MCF 10A (cell line): Measurements from ENCODE around the gene CAPN11. TPM values are rescaled to one million over a fixed set of nuclear protein-coding genes. Genes with fewer than 3 reads are reported as not detected.

Experiments used
- BruUV-seq: library from RNA; stranded (reverse); fragments of 400-500 nt; replicated peaks from 2 replicates; lab custom pipeline; 2021; lab: Mats Ljungman, UMichigan
- CTCF ChIA-PET: fragments of 300-600 bp; sonication (Branson Sonifier 250); formaldehyde crosslinking; extraction: SDS; loops from one replicate; lab custom pipeline; 2021; ENCODE audit warnings: antibody characterized with exemption, inconsistent platforms; lab: Yijun Ruan, JAX
- POLR2A ChIA-PET: fragments of 300-600, 350-650 bp; sonication (Branson Sonifier 250); formaldehyde crosslinking; extraction: SDS; loops from one replicate; lab custom pipeline; 2020; ENCODE audit warnings: antibody characterized with exemption, inconsistent platforms; lab: Yijun Ruan, JAX
- DNase-seq: peaks from one replicate; pipeline ENCODE4 v3.0.0-alpha.2; 2018; ENCODE audit not compliant: unreplicated experiment
- H3K27ac Mint-ChIP-seq: one replicate; pipeline ENCODE4 v1.8.0; 2022; ENCODE audit warnings: mild to moderate bottlenecking, low read depth, mixed read lengths; ENCODE audit not compliant: unreplicated experiment
- H3K27me3 Mint-ChIP-seq: one replicate; pipeline ENCODE4 v1.8.0; 2022; ENCODE audit warnings: mixed read lengths; ENCODE audit not compliant: insufficient read depth, unreplicated experiment
- H3K36me3 Mint-ChIP-seq: one replicate; pipeline ENCODE4 v1.8.0; 2022; ENCODE audit warnings: mild to moderate bottlenecking, moderate library complexity, mixed read lengths; ENCODE audit not compliant: insufficient read depth, unreplicated experiment
- H3K4me1 Mint-ChIP-seq: one replicate; pipeline ENCODE4 v1.8.0; 2022; ENCODE audit warnings: mixed read lengths; ENCODE audit not compliant: insufficient read depth, unreplicated experiment
- H3K4me3 Mint-ChIP-seq: one replicate; pipeline ENCODE4 v1.8.0; 2022; ENCODE audit warnings: mild to moderate bottlenecking, moderate library complexity, mixed read lengths; ENCODE audit not compliant: unreplicated experiment
- H3K9me3 Mint-ChIP-seq: one replicate; pipeline ENCODE4 v1.8.0; 2022; ENCODE audit warnings: mixed read lengths; ENCODE audit not compliant: unreplicated experiment
- CTCF ChIP-seq: fragments of 200-600 bp; IDR thresholded peaks from one replicate; pipeline ENCODE4 v1.8.0; 2022; ENCODE audit warnings: antibody characterized with exemption, mild to moderate bottlenecking; ENCODE audit not compliant: unreplicated experiment
- intact Hi-C: fragments of 100-400 bp; cut with micrococcal nuclease; formaldehyde crosslinking; loops from 2 replicates; pipeline ENCODE4 v1.14.1; 2022
- total RNA-seq: library from RNA; stranded (reverse); gene quantifications from 2 replicates; pipeline ENCODE4 v1.2.3, GENCODE V29; 2022

The CAPN11 gene
- total RNA-seq, 1 experiment from 2014 or later: not detected

GRCh38 chr6:44176130-44176761 is 17.6 kb downstream of the CAPN11 start:
- H3K4me1 Mint-ChIP-seq: peaks cover 15% of the 10 kb centered on the region
- H3K4me3 Mint-ChIP-seq: no peak overlapping the region
- POLR2A ChIA-PET: interaction anchor here (1.2 kb wide), 1 partner anchor 71 kb away, joined by 4 read pairs; the partner anchor contains the start of gene HSP90AB1
- TF ChIP-seq CTCF: no peak
- no peak for DNase-seq
- BruUV-seq: no TSS peak
- no peaks in the 10 kb centered on the region for H3K27me3 Mint-ChIP-seq
- no peaks in the 10 kb centered on the region for H3K36me3 Mint-ChIP-seq
- intact Hi-C loops: no loop called here
- CTCF ChIA-PET: interaction anchor here (0.6 to 2.1 kb wide), 9 partner anchors 48 to 568 kb away, joined by 3 to 9 read pairs (median 3); no protein-coding TSS in a partner anchor
- H3K27ac Mint-ChIP-seq: no peak overlapping the region
- no peaks in the 10 kb centered on the region for H3K9me3 Mint-ChIP-seq

- CTCF ChIA-PET: interaction anchor here (0.6 to 2.1 kb wide), 8 partner anchors 13 to 254 kb away, joined by 3 to 9 read pairs (median 4); no protein-coding TSS in a partner anchor
- Mint-ChIP-seq H3K27ac (no peak overlapping the region), H3K4me1 (peaks cover 15% of the 10 kb centered on the region), H3K36me3 (no peaks in the 10 kb centered on the region), H3K4me3 (no peak overlapping the region), H3K9me3 (no peaks in the 10 kb centered on the region), H3K27me3 (no peaks in the 10 kb centered on the region)
- DNase-seq: no peak
- POLR2A ChIA-PET: no interaction called here
- intact Hi-C loops: no loop called here
- no peak for TF ChIP-seq CTCF
- BruUV-seq: no TSS peak
These were observed 18.3 kb downstream of the CAPN11 start for GRCh38 chr6:44176762-44177509.

GRCh38 chr6:44177691-44178423 is 19.2 kb downstream of the CAPN11 start:
- Mint-ChIP-seq H3K9me3 (no peaks in the 10 kb centered on the region), H3K4me3 (no peak overlapping the region), H3K4me1 (peaks cover 11% of the 10 kb centered on the region), H3K27me3 (no peaks in the 10 kb centered on the region), H3K27ac (no peak overlapping the region), H3K36me3 (no peaks in the 10 kb centered on the region)
- POLR2A ChIA-PET: no interaction called here
- no peak for TF ChIP-seq CTCF
- DNase-seq: peak; percentile 47
- no TSS peak for BruUV-seq
- intact Hi-C loops: no loop called here
- CTCF ChIA-PET: interaction anchor here (0.6 to 2.1 kb wide), 6 partner anchors 14 to 81 kb away, joined by 3 to 9 read pairs (median 4); no protein-coding TSS in a partner anchor
